Measurements from ENCODE around the gene POLG2. TPM values are rescaled to one million over a fixed set of nuclear protein-coding genes. Genes with fewer than 3 reads are reported as not detected.

The POLG2 gene
- total and polyA plus RNA-seq, 2 of the 8 experiments (the other 6 are each of a cell fraction or from before 2014, with no cell fraction given), result 9.7 to 34.3 TPM

GRCh38 chr17:64533784-64534183 lies 36.9 kb upstream of the POLG2 start:
- no peak overlapping the region for H3K14ac ChIP-seq (ENCODE audit: insufficient read length)
- H3K23me2 ChIP-seq (ENCODE audit: low read depth, low read length), result no peaks in the 10 kb centered on the region
- H4K8ac ChIP-seq (ENCODE audit: extremely low read depth, insufficient read depth, low read length), result no peak overlapping the region
- WGBS, 2 experiments (ENCODE audit: extremely low coverage in 1 of 2, insufficient coverage in 1 of 2, insufficient read length in 1 of 2, insufficient replicate concordance in 2 of 2, low coverage in 1 of 2, low lambda C conversion rate in 2 of 2, missing lambda C conversion rate in 1 of 2), result 90% methylated on average over 2 of the region's 2 CpGs; no CpG with 5 or more reads in 1 of the 2 experiments
- FAIRE-seq, result no peak
- H3K4me1 ChIP-seq (replicated peaks in 1 of 4; ENCODE audit: control insufficient read depth in 3 of 4, insufficient read depth in 4 of 4, low read length in 3 of 4), result no peaks in the 10 kb centered on the region
- DNase-seq (ENCODE audit: low read depth in 1 of 2, low spot score in 2 of 2), result no peak
- H3K36me3 ChIP-seq (ENCODE audit: control insufficient read depth in 2 of 4, insufficient read depth in 4 of 4, low read length in 3 of 4), result peaks cover 46 to 93% (median 75%) of the 10 kb centered on the region in 4 experiments
- H3K4me3 ChIP-seq (ENCODE audit: extremely low read depth in 1 of 4, insufficient read depth in 2 of 4, low read depth in 3 of 4, low read length in 4 of 4), result no peak overlapping the region
- H3K56ac ChIP-seq (replicated peaks; ENCODE audit: insufficient read length, low read depth, low read length), result no peak overlapping the region
- H3K23ac ChIP-seq (ENCODE audit: insufficient read length), result no peak overlapping the region
- no peak overlapping the region for H3K4me2 ChIP-seq (ENCODE audit: insufficient read depth in 1 of 2, low read depth in 2 of 2, low read length in 2 of 2)
- no peak overlapping the region for H3K27ac ChIP-seq (ENCODE audit: low read depth, low read length)
- H2AK5ac ChIP-seq (ENCODE audit: low read depth, low read length), result no peak overlapping the region
- H4K20me1 ChIP-seq (replicated peaks in 1 of 2; ENCODE audit: control insufficient read depth in 1 of 2, insufficient read depth in 2 of 2, low read length in 2 of 2), result no peaks in the 10 kb centered on the region
- no peak overlapping the region for H2BK15ac ChIP-seq (ENCODE audit: low read length)
- no peaks in the 10 kb centered on the region for H3K79me1 ChIP-seq (ENCODE audit: low read depth, low read length)
- ChIA-PET POLR2A (ENCODE audit: partially characterized antibody) (interaction anchor here (0.6 to 7.5 kb wide), 7 partner anchors 9 to 60 kb away, joined by 3 to 56 read pairs (median 7); partner anchors contain the start of genes CEP95, DDX5 and POLG2), CTCF (ENCODE audit: partially characterized antibody) (interaction anchor here (0.7 to 2.4 kb wide), 6 partner anchors 10 to 115 kb away, joined by 3 to 13 read pairs (median 4); no protein-coding TSS in a partner anchor)
- no peak overlapping the region for H2AFZ ChIP-seq (ENCODE audit: low read length)
- no peaks in the 10 kb centered on the region for H3K27me3 ChIP-seq (replicated peaks in 1 of 4; ENCODE audit: control insufficient read depth in 3 of 4, extremely low read depth in 1 of 4, insufficient read depth in 3 of 4, low read length in 3 of 4)
- H4K5ac ChIP-seq (ENCODE audit: insufficient read length, low read depth, low read length), result no peak overlapping the region
- H3K79me2 ChIP-seq (ENCODE audit: control insufficient read depth in 1 of 2, insufficient read depth in 2 of 2, low read length in 2 of 2), result no peaks in the 10 kb centered on the region
- H3K18ac ChIP-seq (ENCODE audit: extremely low read depth, low read length), result no peak overlapping the region
- H2BK5ac ChIP-seq (ENCODE audit: low read depth, low read length), result no peak overlapping the region
- no peaks in the 10 kb centered on the region for H3K9me3 ChIP-seq (ENCODE audit: insufficient read depth in 2 of 2, low read depth in 1 of 2, low read length in 1 of 2)
- H3K4ac ChIP-seq (replicated peaks; ENCODE audit: insufficient read length, low read depth, low read length), result no peak overlapping the region
- H4K91ac ChIP-seq (replicated peaks; ENCODE audit: insufficient read length, low read length), result no peak overlapping the region
- H3K9ac ChIP-seq (replicated peaks in 1 of 4; ENCODE audit: extremely low read depth in 1 of 4, low read depth in 3 of 4, low read length in 3 of 4), result no peak overlapping the region
- H2BK12ac ChIP-seq (ENCODE audit: low read depth, low read length), result no peak overlapping the region
- H2BK120ac ChIP-seq (replicated peaks; ENCODE audit: low read depth, low read length), result no peak overlapping the region
- no peak overlapping the region for H2BK20ac ChIP-seq (ENCODE audit: low read length)
- no peak for TF ChIP-seq NRF1 (IDR thresholded peaks at IDR 0.05; ENCODE audit: low read depth, low read length)
- no peak for TF ChIP-seq NANOG (IDR thresholded peaks at IDR 0.05; ENCODE audit: insufficient read depth, low read depth, low read length, poor library complexity, severe bottlenecking)
- no peak for TF ChIP-seq RBBP5 (IDR thresholded peaks at IDR 0.05; ENCODE audit: borderline replicate concordance, low read depth, low read length)
- TF ChIP-seq PHF8 (conservative IDR thresholded peaks at IDR 0.05; ENCODE audit: low read depth, low read length), result no peak
- no peak for TF ChIP-seq TAF7 (optimal IDR thresholded peaks at IDR 0.05; ENCODE audit: borderline replicate concordance, low read depth, low read length)
- no peak for TF ChIP-seq POLR2A (IDR thresholded peaks at IDR 0.05; ENCODE audit: control extremely low read depth in 1 of 2, low read depth in 2 of 2, low read length in 2 of 2)
- TF ChIP-seq TCF12 (IDR thresholded peaks at IDR 0.05; ENCODE audit: low read depth, low read length), result no peak
- TF ChIP-seq, protein P1, sequence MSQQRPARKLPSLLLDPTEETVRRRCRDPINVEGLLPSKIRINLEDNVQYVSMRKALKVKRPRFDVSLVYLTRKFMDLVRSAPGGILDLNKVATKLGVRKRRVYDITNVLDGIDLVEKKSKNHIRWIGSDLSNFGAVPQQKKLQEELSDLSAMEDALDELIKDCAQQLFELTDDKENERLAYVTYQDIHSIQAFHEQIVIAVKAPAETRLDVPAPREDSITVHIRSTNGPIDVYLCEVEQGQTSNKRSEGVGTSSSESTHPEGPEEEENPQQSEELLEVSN (IDR thresholded peaks at IDR 0.05), result no peak
- TF ChIP-seq JUN (IDR thresholded peaks at IDR 0.05; ENCODE audit: low read depth, low read length), result no peak
- TF ChIP-seq EZH2 (IDR thresholded peaks at IDR 0.05; ENCODE audit: low read depth, low read length, severe bottlenecking), result no peak
- TF ChIP-seq CBX8 (IDR thresholded peaks at IDR 0.05; ENCODE audit: borderline replicate concordance, low read depth, low read length), result no peak
- TF ChIP-seq HDAC2 (IDR thresholded peaks at IDR 0.05; ENCODE audit: borderline replicate concordance in 1 of 2, low read depth in 2 of 2, low read length in 2 of 2), result no peak
- TF ChIP-seq CBX5 (IDR thresholded peaks at IDR 0.05; ENCODE audit: low read depth, low read length), result no peak
